ENCODE data around the gene TOP3B.

Gene TOP3B

GRCh38 chr22:21989049-21989448, 6.5 kb upstream of the TOP3B start:
- H2AFZ ChIP-seq (ENCODE audit: low read depth, low read length, severe bottlenecking): no peak overlapping the region
- H3K4me2 ChIP-seq (ENCODE audit: low read depth, low read length, poor library complexity, severe bottlenecking): no peak overlapping the region
- H3K9ac ChIP-seq (ENCODE audit: low read length): no peak overlapping the region
- no peaks in the 10 kb centered on the region for H3K27me3 ChIP-seq (ENCODE audit: low read length)
- H3K79me2 ChIP-seq (ENCODE audit: insufficient read depth, low read length): no peaks in the 10 kb centered on the region
- H4K20me1 ChIP-seq (ENCODE audit: low read depth, low read length): no peaks in the 10 kb centered on the region
- TF ChIP-seq CTCF (IDR thresholded peaks at IDR 0.05; ENCODE audit: insufficient read depth, low read length, poor library complexity, severe bottlenecking) (no peak), EZH2phosphoT487 (conservative IDR thresholded peaks at IDR 0.05; ENCODE audit: low read length) (no peak)
- H3F3A ChIP-seq (ENCODE audit: insufficient read depth): no peaks in the 10 kb centered on the region; the same call in 1 of the 2 replicates
- no peaks in the 10 kb centered on the region for H3K36me3 ChIP-seq (ENCODE audit: low read length)
- H3K4me3 ChIP-seq (ENCODE audit: insufficient read depth, low read length, poor library complexity, severe bottlenecking): no peak overlapping the region
- no peaks in the 10 kb centered on the region for H3K9me2 ChIP-seq (replicated peaks; ENCODE audit: insufficient read depth, low read length)
- H3K27ac ChIP-seq (ENCODE audit: low read depth, low read length): no peak overlapping the region
- H3K9me3 ChIP-seq (ENCODE audit: insufficient read depth, low read length): no peaks in the 10 kb centered on the region

DNA sequence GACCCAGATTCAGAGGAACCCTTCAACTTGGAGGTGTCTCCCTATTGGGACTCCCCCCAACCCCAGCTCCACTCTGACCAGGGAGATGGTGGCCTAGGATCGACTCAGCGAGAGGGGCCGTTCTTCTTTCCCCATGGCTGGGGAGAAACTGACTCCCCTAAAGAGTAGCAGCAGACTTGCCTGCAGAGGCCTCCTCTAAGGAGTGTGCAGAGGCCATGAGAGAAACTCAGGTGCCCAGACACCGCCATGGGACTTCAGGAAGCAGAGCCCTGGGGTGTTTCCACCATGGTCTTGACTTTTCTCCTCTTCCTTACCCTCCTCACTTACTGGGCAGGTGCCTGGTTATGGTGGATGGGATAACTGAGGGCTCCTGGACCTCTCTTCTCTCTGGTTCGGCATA, 2.6 kb upstream of the TOP3B start:
- no peak overlapping the region for H3K27ac ChIP-seq (ENCODE audit: low read depth, low read length)
- no peak overlapping the region for H3K9ac ChIP-seq (ENCODE audit: low read length)
- H3K9me3 ChIP-seq (ENCODE audit: insufficient read depth, low read length): no peaks in the 10 kb centered on the region
- H3K9me2 ChIP-seq (replicated peaks; ENCODE audit: insufficient read depth, low read length): no peaks in the 10 kb centered on the region
- H2AFZ ChIP-seq (ENCODE audit: low read depth, low read length, severe bottlenecking): no peak overlapping the region
- no peak overlapping the region for H3K4me2 ChIP-seq (ENCODE audit: low read depth, low read length, poor library complexity, severe bottlenecking)
- H3K4me3 ChIP-seq (ENCODE audit: insufficient read depth, low read length, poor library complexity, severe bottlenecking): no peak overlapping the region
- no peaks in the 10 kb centered on the region for H3K36me3 ChIP-seq (ENCODE audit: low read length)
- no peaks in the 10 kb centered on the region for H3K27me3 ChIP-seq (ENCODE audit: low read length)
- peaks cover 16% of the 10 kb centered on the region for H3K79me2 ChIP-seq (ENCODE audit: insufficient read depth, low read length)
- H4K20me1 ChIP-seq (ENCODE audit: low read depth, low read length): no peaks in the 10 kb centered on the region
- no peaks in the 10 kb centered on the region; the same call in 1 of the 2 replicates for H3F3A ChIP-seq (ENCODE audit: insufficient read depth)
- no peak for TF ChIP-seq CTCF (IDR thresholded peaks at IDR 0.05; ENCODE audit: insufficient read depth, low read length, poor library complexity, severe bottlenecking)
- no peak for TF ChIP-seq EZH2phosphoT487 (conservative IDR thresholded peaks at IDR 0.05; ENCODE audit: low read length)

- no peaks in the 10 kb centered on the region for H3K36me3 ChIP-seq (ENCODE audit: low read length)
- H3K4me3 ChIP-seq (ENCODE audit: insufficient read depth, low read length, poor library complexity, severe bottlenecking): no peak overlapping the region
- H3K9me2 ChIP-seq (replicated peaks; ENCODE audit: insufficient read depth, low read length): no peaks in the 10 kb centered on the region
- peaks cover 16% of the 10 kb centered on the region for H3K79me2 ChIP-seq (ENCODE audit: insufficient read depth, low read length)
- H3K27me3 ChIP-seq (ENCODE audit: low read length): no peaks in the 10 kb centered on the region
- no peaks in the 10 kb centered on the region for H3K9me3 ChIP-seq (ENCODE audit: insufficient read depth, low read length)
- H3K9ac ChIP-seq (ENCODE audit: low read length): no peak overlapping the region
- no peak overlapping the region for H3K27ac ChIP-seq (ENCODE audit: low read depth, low read length)
- TF ChIP-seq EZH2phosphoT487 (conservative IDR thresholded peaks at IDR 0.05; ENCODE audit: low read length) (no peak), CTCF (IDR thresholded peaks at IDR 0.05; ENCODE audit: insufficient read depth, low read length, poor library complexity, severe bottlenecking) (no peak)
- H2AFZ ChIP-seq (ENCODE audit: low read depth, low read length, severe bottlenecking): no peak overlapping the region
- H3K4me2 ChIP-seq (ENCODE audit: low read depth, low read length, poor library complexity, severe bottlenecking): no peak overlapping the region
- H4K20me1 ChIP-seq (ENCODE audit: low read depth, low read length): no peaks in the 10 kb centered on the region
- no peaks in the 10 kb centered on the region; the same call in 1 of the 2 replicates for H3F3A ChIP-seq (ENCODE audit: insufficient read depth)
Observed at GRCh38 chr22:21984793-21985192, 2.2 kb upstream of the TOP3B start.

All from SU-DHL-6 (cell line).